Measurements from ENCODE around the gene ARHGAP4.

DNA sequence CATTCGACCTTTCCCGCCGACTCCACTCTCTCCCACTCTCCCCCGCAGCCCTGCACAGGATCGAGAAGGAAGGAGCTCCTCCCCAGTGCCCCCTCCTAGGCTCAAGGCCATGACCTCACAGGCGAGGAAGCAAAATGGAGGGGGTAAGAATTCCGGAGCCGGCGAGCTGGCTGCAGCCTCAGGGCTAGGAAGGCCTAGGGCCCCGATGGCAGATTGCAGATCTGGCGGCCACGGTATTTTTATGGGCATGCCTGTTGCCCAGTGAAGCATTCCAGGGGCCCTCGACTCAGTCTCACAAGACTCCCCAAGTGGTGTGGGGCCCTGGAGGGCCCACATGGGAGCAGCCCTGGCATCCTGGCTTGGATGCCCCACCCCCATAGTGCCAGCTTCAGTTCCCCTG is 39.1 kb downstream of the ARHGAP4 start:
- TF ChIP-seq, protein P1, sequence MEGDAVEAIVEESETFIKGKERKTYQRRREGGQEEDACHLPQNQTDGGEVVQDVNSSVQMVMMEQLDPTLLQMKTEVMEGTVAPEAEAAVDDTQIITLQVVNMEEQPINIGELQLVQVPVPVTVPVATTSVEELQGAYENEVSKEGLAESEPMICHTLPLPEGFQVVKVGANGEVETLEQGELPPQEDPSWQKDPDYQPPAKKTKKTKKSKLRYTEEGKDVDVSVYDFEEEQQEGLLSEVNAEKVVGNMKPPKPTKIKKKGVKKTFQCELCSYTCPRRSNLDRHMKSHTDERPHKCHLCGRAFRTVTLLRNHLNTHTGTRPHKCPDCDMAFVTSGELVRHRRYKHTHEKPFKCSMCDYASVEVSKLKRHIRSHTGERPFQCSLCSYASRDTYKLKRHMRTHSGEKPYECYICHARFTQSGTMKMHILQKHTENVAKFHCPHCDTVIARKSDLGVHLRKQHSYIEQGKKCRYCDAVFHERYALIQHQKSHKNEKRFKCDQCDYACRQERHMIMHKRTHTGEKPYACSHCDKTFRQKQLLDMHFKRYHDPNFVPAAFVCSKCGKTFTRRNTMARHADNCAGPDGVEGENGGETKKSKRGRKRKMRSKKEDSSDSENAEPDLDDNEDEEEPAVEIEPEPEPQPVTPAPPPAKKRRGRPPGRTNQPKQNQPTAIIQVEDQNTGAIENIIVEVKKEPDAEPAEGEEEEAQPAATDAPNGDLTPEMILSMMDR (IDR thresholded peaks at IDR 0.05) = no peak
- no peak for TF ChIP-seq POLR2A (IDR thresholded peaks at IDR 0.05)

Data from heart left ventricle (tissue), 13 donors.